Measurements from ENCODE around the gene WIF1.
A peak's percentile ranks its signal among the peaks of the same experiment; 100 is the strongest.

Gene WIF1, protein sequence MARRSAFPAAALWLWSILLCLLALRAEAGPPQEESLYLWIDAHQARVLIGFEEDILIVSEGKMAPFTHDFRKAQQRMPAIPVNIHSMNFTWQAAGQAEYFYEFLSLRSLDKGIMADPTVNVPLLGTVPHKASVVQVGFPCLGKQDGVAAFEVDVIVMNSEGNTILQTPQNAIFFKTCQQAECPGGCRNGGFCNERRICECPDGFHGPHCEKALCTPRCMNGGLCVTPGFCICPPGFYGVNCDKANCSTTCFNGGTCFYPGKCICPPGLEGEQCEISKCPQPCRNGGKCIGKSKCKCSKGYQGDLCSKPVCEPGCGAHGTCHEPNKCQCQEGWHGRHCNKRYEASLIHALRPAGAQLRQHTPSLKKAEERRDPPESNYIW

DNA sequence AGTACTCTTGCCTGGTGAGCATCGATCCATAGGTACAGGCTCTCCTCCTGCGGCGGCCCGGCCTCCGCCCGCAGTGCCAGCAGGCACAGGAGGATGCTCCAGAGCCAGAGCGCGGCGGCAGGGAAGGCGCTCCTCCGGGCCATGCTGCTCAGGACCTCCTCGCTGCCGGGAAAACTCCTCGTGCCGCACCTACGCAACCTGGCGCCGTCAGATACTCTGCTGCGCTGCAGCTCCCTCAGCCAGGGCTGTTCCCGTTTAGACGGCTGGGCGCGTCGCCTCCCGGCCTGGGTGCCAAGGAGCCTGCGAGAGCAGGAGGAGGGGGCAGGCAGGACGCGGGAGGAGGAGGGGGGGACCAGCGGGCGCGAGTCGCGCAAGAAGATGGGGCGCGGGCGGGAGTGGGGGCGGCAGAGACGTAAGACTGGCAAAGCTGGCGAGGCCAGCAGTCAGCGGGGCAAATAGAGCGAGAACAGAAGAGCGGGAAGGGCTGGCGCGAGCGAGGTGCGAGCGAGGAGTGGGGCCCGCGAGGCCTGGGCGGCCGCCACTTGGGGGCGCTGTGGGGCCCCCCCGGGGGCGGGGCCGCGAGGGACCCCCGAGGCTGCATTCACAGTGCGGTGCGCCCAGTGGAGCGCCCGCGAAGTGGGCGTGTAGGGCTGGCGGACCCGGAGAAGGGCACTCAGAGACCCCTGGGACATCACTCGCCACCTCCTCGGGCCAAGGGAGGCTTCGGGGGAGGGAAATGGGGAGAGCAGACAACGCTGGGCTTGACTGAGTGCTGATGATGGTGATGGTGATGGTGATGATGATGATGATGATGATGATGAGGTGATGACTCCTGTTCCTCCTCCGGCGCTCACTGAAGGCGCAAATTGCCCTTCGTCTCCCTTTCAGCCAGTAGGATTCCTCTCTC lies at the start of gene WIF1:
WIF1 (minus strand) TSS at position 257 of the 907 bp plus-strand sequence; CDS start at position 143, 114 bp downstream.
- DNase-seq = peak; percentile 7

GRCh38 chr12:65170209-65170881 lies 49.2 kb upstream of the WIF1 start:
- DNase-seq = peak; percentile 73

GRCh38 chr12:65169320-65170208 lies 48.5 kb upstream of the WIF1 start, which contains the start of gene LEMD3:
LEMD3 (plus strand) TSS chr12:65169583; CDS start chr12:65169597, 14 bp downstream.
- peak; percentile 94 for DNase-seq

DNA sequence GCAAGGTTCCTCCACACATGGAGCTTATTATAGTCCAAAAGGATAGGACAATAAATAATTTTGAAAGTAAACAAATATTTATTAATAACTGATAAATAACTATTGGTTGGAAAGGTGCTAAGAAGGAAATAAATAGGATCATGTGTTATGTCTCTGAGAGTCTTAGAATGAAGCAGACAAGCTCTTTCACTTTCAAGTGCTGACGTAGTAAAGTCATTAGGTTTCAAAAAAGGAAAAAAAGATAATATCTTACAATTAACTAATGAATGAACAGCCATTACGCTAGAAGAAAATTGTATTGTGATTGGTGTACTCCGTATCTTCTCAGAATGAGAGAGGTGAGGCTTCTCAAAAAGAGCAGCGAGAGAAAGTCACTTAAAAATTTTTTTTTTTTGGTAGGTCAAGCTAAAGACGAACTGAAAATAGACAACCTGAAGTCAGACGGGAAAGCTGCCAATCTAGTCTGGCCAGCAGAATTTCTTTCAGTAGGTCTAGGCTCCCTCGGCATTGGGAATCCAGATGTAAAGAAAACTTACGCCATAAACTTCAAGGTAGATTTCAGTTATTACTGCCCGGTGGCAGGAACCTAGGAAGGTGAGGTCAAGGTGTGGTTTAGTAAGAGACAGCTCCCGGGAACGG lies 47.7 kb upstream of the WIF1 start:
- DNase-seq = peak; percentile 14

DNA sequence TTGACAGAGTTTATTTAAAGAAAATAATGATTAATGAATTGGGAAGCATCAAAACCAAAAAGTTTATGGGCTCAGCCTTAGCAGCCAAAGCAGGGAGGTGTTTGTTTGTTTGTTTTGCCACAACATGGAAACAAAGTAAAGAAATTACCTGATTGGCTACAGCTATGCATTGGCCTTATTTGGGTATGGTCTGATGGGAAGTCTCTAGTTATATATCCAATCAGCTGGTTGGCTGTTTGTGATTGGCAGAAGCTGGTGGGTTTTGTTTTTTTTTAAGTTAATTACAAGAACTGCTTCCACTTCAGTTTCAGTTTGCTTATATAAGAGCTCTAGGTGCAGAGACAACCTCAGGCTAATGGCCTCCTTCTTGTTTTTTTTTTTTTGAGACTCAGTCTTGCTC lies 43.7 kb upstream of the WIF1 start:
- no peak for DNase-seq

DNA sequence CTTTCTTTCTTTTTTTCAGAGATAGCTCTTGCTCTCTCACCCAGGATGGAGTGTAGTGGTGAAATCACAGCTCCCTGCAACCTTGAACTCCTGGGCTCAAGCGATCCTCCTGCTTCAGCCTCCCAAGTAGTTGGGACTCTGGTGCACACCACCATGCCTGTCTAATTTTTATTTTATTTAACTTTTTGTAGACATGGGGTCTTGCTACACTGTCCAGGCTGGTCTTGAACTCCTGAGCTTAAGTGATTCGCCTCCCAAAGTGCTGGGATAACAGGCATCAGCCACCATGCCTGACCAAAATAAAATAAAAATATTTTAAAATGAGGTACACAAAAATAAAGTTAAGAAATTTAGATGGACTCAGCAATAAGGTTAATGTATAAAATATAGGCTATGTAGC lies 43.1 kb upstream of the WIF1 start:
- no peak for DNase-seq

- no peak for DNase-seq
These were observed 41.5 kb upstream of the WIF1 start for GRCh38 chr12:65162609-65163008.

DNA sequence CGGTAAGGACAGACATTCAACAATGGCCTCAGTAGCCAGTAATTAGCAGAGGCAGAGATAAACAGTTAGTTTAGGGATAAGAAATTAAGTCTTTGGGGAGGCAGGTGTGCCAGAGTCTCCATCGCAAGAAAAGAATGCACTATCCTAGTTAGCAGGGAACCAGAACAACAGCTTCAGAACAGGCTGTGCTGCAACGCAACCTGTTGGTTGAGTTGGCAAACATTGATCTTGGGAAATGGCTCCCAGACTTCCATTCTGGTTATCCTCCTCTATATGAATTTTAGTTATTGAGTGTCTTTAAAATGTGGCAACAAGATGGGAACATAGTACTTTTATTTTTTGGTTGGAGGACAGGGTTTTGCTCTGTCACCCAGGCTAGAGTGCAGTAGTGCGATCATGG lies 36.0 kb upstream of the WIF1 start:
- DNase-seq = no peak

- DNase-seq = peak; percentile 68
These were observed 35.3 kb upstream of the WIF1 start for GRCh38 chr12:65156366-65156841.

DNA sequence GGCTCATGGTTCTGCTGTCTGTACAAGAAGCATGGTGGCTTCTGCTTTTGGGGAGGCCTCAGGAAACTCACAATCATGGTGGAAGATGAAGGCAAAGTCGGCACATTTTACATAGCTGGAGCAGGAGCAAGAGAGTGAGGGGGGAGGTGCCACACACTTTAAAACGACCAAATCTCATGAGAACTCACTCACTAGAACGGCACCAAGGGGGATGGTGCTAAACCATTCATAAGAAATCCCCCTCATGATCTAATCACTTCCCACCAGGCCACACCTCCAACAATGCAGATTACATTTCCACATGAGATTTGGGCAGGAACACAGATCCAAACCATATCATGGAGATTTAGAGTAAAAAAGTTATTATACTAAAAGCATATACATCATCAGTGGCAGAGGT lies 34.7 kb upstream of the WIF1 start:
- peak; percentile 43 for DNase-seq

DNA sequence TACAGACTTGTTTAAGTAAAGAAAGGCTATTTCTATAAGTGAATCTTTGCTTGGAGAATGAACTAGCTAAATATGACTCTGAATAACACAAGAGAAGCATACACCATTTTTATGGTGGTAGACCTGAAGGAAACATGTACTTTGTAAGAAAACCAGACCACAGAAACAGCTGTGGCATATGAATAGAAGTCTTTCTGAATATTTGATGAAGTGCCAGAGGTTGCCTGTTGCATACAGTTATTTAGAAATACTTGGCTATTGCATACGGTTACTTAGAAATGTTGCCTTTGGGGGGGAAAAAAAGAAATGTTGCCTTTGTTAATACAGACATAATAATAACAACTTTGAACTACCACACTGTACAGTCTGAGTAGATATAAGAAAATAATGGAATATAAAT lies 31.5 kb upstream of the WIF1 start:
- no peak for DNase-seq

DNA sequence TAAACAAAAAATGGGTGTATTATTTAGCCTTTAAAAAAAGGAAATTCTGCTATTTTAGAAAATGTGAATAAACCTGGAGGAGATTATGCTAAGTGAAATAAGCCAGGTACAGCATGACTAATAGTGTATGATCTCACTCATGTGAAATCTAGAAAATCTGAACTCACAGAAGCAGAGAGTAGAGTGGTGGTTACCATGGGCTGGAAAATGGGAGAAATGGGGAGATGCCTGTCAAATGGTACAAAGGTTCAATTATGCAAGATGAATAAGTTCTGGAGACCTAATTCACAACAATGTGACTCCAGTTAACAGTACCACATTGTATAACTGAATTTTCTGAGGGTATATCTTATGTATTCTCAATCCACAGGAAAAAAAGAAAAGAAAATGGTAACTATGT lies 30.9 kb upstream of the WIF1 start:
- no peak for DNase-seq

DNA sequence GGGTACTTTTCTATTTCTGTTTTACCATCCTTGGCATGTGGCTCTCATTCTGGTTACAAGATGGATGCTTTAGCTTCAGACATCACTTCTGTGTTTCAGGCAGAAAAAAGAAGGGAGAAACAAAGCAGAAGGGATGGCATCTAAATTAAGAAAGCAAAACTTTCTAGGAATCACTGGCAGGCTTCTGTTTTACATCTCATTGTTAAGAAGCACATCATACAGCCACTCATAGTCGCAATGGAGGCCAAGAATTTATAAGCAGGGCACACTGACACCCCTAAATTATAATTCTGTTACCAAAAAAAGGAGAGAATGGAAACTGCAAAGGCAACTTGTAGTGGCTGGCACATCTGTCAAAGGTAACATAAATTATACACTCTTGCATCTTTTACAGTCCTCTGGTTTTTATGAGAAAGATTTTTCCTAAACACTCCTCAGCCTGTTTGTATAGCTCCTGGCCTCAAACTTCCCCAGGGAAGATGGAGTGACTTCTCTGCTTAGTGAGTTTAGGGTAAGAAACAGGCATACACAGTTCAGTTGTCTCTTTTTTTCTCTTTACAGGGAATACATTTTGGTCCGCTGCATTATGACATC lies 26.3 kb upstream of the WIF1 start:
- no peak for DNase-seq

- no peak for DNase-seq
These were observed 19.6 kb upstream of the WIF1 start for GRCh38 chr12:65140738-65141137.

DNA sequence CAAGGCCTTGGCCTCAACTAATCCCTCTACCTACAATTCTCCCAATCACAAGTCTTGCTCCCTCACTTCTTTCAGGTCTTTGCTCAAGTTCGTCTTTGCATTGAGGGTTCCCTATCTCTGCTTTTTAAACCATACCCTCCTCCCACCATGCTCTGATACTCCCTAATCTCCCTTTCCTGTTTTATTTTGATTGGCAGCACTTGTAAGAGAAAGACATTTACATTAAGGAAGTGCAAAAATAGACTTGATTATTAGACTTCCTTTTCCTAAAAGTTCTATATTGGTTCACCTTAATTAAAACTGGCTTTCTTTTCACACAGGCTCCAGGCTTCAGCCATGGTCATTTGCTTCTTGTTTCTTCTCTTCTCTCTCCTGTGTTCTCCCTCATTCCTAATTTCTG lies 18.3 kb upstream of the WIF1 start:
- no peak for DNase-seq

GRCh38 chr12:65133879-65134278 lies 12.8 kb upstream of the WIF1 start:
- no peak for DNase-seq

DNA sequence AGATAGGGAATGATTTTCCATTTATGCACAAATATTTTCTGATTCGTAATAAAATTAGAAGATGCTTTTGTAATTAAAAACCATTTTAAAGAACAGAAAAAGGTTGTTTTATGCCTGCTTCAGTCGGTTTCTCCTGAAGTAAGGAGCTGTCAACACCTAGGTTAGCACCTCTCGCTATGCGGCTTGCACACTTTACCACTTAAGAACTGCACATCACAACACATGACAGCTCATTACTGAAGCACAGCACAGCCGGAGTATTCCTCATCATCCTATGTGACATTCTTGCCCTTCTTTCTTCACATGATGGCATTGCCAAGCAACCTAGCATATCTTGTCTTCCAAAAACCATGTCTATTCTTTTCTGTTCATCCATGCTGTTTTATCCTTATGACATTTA lies 5.4 kb upstream of the WIF1 start:
- no peak for DNase-seq

DNA sequence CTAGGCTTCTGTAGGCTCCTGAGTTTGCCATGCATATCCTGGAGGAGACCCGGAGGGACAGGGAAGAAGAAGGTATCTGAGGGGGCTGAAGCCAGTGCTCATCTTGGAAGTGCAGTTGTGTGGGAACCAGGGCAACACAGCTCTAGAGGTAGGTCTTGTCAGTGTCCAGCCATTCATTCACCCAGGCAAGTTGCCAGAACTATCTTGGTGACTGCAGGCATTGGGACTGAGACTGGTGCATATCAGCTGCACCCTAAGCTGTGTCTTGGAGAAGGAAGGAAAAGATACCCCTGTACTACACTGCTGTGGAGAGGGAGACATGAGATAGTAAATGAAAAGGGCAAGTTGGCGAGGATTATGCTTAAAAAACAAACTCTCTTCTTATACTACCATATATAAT lies 4.9 kb upstream of the WIF1 start:
- no peak for DNase-seq

DNA sequence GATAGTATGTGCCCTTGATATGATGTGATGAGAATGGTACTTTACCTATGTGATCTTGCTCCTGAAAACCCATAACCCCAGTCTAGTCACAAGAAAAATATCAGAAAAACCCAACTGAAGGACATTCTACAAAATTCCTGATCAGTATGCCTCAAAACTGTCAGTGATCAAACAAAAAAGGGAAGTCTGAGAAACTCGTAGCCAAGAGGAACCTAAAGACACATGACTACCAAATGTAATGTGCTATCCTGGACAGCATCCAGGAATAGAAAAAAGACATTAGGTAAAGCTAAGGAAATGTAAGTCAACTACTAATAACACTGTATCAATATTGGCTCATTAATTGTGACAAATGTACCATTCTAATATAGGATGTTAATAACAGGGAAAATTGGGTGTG lies 4.1 kb upstream of the WIF1 start:
- peak; percentile 42 for DNase-seq

DNA sequence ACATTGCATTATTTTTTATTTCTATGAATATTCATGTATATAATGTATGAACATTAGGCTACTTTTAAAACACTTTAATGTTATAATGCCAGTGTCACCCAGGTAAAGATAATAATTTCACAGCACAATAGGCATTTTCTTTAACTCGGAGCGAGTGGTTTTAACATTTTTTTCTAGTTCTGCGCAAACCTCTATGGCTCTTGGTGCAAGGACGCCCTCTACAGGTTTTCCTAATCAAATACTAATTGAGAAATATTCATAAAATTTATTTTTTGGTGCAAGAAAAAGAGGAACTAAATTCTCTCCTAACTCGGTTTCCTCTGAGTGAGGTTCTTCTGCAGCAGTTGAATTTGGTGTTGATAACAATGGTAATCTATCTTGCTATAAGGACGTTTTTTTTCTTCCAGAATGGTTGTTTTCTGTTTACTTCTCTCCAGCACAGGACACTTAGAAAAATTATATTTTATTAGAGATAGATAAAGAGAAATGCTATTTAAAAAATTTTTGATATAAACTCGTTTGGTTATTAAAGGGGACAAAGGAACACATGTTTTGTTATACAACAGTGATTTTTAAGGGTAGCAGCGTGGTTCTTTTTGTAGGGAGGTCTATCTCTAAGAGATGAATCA lies 2.4 kb upstream of the WIF1 start:
- DNase-seq = peak; percentile 71

DNA sequence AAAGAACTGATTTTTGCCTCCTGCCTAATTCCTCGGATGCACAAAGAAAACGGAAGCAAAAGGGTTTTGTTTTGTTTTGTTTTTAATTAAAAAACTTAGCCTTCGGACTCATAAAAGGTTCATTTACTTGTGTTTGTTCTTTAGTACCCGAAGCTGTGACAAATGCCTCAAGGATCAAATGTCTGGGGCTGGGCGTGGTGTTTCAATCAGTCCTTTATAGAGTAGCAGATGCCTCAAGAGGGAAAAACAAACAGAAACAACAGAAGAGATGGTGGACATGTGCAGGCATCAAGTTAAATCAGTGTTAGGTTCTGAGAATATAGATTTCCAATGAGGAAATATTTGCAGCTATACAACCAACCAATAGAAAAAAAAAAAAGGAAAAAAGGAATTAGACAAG lies 1.6 kb upstream of the WIF1 start:
- no peak for DNase-seq

All from suppressor macrophage treated with lipopolysaccharide for 4 hours (primary cell).